Neural cell (in vitro differentiated cells): Measurements from ENCODE around the gene COL24A1. TPM values are rescaled to one million over a fixed set of nuclear protein-coding genes. Genes with fewer than 3 reads are reported as not detected.

Source experiments
- H2AFZ ChIP-seq: fragments of 200-600, 300-800 bp; sonication (generic), shearing (Covaris generic); 2 replicates; pipeline ENCODE4 v1.6.0; 2014; ENCODE audit warnings: low read depth, mild to moderate bottlenecking, antibody characterized with exemption, low read length, moderate library complexity
- H3F3A ChIP-seq: fragments of 200-600 bp; shearing (Covaris generic); 2 replicates; pipeline ENCODE4 v1.6.1; 2016; ENCODE audit warnings: mild to moderate bottlenecking, moderate library complexity, mixed read lengths, antibody characterized with exemption, low read length; ENCODE audit not compliant: insufficient read depth, poor library complexity, severe bottlenecking
- H3K27ac ChIP-seq: fragments of 200-600, 300-800 bp; sonication (generic), shearing (Covaris generic); 2 replicates; pipeline ENCODE4 v1.5.1; 2014; ENCODE audit warnings: mild to moderate bottlenecking, low read length, moderate library complexity
- H3K27me3 ChIP-seq: fragments of 300-800, 200-600 bp; sonication (generic), shearing (Covaris generic); 2 replicates; pipeline ENCODE4 v1.6.0; 2014; ENCODE audit warnings: mild to moderate bottlenecking, low read depth, low read length, moderate library complexity; ENCODE audit not compliant: insufficient read depth
- H3K36me3 ChIP-seq: fragments of 300-800, 200-600 bp; sonication (generic), shearing (Covaris generic); 2 replicates; pipeline ENCODE4 v1.5.1; 2014; ENCODE audit warnings: mild to moderate bottlenecking, antibody characterized with exemption, low read length, moderate library complexity; ENCODE audit not compliant: insufficient read depth
- H3K4me2 ChIP-seq: fragments of 300-800, 200-600 bp; sonication (generic), shearing (Covaris generic); 2 replicates; pipeline ENCODE4 v1.6.0; 2014; ENCODE audit warnings: mild to moderate bottlenecking, low read length
- H3K4me3 ChIP-seq: fragments of 300-800, 200-600 bp; sonication (generic), shearing (Covaris generic); 2 replicates; pipeline ENCODE4 v1.5.1; 2014; ENCODE audit warnings: mild to moderate bottlenecking, low read length, moderate library complexity
- H3K79me2 ChIP-seq: fragments of 200-600 bp; shearing (Covaris generic); replicated peaks from 2 replicates; pipeline ENCODE4 v1.6.0; 2014; ENCODE audit warnings: mild to moderate bottlenecking, low read length, moderate library complexity; ENCODE audit not compliant: insufficient read depth
- H3K9ac ChIP-seq: fragments of 300-800, 200-600 bp; sonication (generic), shearing (Covaris generic); 2 replicates; pipeline ENCODE4 v1.6.1; 2016; ENCODE audit warnings: mild to moderate bottlenecking, low read length, mixed read lengths
- H3K9me2 ChIP-seq: fragments of 200-600 bp; shearing (Covaris generic); 2 replicates; pipeline ENCODE4 v1.6.1; 2016; ENCODE audit warnings: mild to moderate bottlenecking, low read length, mixed read lengths; ENCODE audit not compliant: insufficient read depth
- H3K9me3 ChIP-seq: fragments of 200-600, 300-800 bp; sonication (generic), shearing (Covaris generic); 2 replicates; pipeline ENCODE4 v1.6.1; 2016; ENCODE audit warnings: mild to moderate bottlenecking, mixed run types, low read length, moderate library complexity, mixed read lengths
- H4K20me1 ChIP-seq: fragments of 200-600 bp; shearing (Covaris generic); 2 replicates; pipeline ENCODE4 v1.6.1; 2016; ENCODE audit warnings: mild to moderate bottlenecking, mixed run types; ENCODE audit not compliant: insufficient read depth
- CTCF ChIP-seq: fragments of 450-650 bp; IDR thresholded peaks from 2 replicates; pipeline ENCODE4 v1.5.1; 2014; ENCODE audit warnings: antibody characterized with exemption, mild to moderate bottlenecking, moderate library complexity; ENCODE audit not compliant: poor library complexity, severe bottlenecking
- EP300 ChIP-seq: fragments of 450-650 bp; conservative IDR thresholded peaks from 2 replicates; pipeline ENCODE4 v1.6.1; 2014; ENCODE audit warnings: antibody characterized with exemption, mild to moderate bottlenecking, moderate library complexity; ENCODE audit not compliant: poor library complexity, severe bottlenecking
- EZH2 ChIP-seq: fragments of 200-600, 300-800 bp; shearing (Covaris generic), sonication (generic); IDR thresholded peaks from 2 replicates; pipeline ENCODE4 v1.6.1; 2014; ENCODE audit warnings: antibody characterized with exemption, low read length, borderline replicate concordance, mild to moderate bottlenecking; ENCODE audit not compliant: insufficient read depth, poor library complexity, severe bottlenecking
- MXI1 ChIP-seq: fragments of 450-650 bp; conservative IDR thresholded peaks from 2 replicates; pipeline ENCODE4 v1.6.1; 2014; ENCODE audit warnings: antibody characterized with exemption, mild to moderate bottlenecking; ENCODE audit not compliant: poor library complexity, severe bottlenecking
- POLR2AphosphoS5 ChIP-seq: IDR thresholded peaks from 2 replicates; pipeline ENCODE4 v1.6.1; 2012
- RAD21 ChIP-seq: fragments of 450-650 bp; conservative IDR thresholded peaks from 2 replicates; pipeline ENCODE4 v1.6.1; 2014; ENCODE audit warnings: antibody characterized with exemption, mild to moderate bottlenecking, moderate library complexity
- SMC3 ChIP-seq: fragments of 450-650 bp; conservative IDR thresholded peaks from 2 replicates; pipeline ENCODE4 v1.6.1; 2014; ENCODE audit warnings: antibody characterized with exemption, mild to moderate bottlenecking, moderate library complexity; ENCODE audit not compliant: poor library complexity
- TAF1 ChIP-seq: IDR thresholded peaks from 2 replicates; pipeline ENCODE4 v1.6.1; 2012; ENCODE audit warnings: low read depth
- polyA plus RNA-seq: library from polyadenylated mRNA; depleted of rRNA; stranded (reverse); fragments of >200 nt; gene quantifications from 2 replicates; pipeline ENCODE4 v1.2.3, GENCODE V29; 2014
- TF ChIP-seq, protein P1 (sequence below): IDR thresholded peaks from 2 replicates; pipeline ENCODE4 v1.6.1; 2012; ENCODE audit warnings: borderline replicate concordance

Gene COL24A1
- polyA plus RNA-seq, 1 donor from 2014 or later = 0.19 TPM

- Histone ChIP-seq H3K9me2 (no peaks in the 10 kb centered on the region), H3F3A (no peaks in the 10 kb centered on the region), H3K36me3 (no peaks in the 10 kb centered on the region), H3K27ac (peak overlapping the region; percentile 30), H4K20me1 (no peaks in the 10 kb centered on the region), H3K27me3 (no peaks in the 10 kb centered on the region), H3K9ac (no peak overlapping the region), H3K4me2 (peak overlapping the region; percentile 23), H3K79me2 (no peaks in the 10 kb centered on the region), H3K4me3 (no peak overlapping the region), H3K9me3 (no peaks in the 10 kb centered on the region), H2AFZ (no peak overlapping the region)
- TF ChIP-seq, protein P1, sequence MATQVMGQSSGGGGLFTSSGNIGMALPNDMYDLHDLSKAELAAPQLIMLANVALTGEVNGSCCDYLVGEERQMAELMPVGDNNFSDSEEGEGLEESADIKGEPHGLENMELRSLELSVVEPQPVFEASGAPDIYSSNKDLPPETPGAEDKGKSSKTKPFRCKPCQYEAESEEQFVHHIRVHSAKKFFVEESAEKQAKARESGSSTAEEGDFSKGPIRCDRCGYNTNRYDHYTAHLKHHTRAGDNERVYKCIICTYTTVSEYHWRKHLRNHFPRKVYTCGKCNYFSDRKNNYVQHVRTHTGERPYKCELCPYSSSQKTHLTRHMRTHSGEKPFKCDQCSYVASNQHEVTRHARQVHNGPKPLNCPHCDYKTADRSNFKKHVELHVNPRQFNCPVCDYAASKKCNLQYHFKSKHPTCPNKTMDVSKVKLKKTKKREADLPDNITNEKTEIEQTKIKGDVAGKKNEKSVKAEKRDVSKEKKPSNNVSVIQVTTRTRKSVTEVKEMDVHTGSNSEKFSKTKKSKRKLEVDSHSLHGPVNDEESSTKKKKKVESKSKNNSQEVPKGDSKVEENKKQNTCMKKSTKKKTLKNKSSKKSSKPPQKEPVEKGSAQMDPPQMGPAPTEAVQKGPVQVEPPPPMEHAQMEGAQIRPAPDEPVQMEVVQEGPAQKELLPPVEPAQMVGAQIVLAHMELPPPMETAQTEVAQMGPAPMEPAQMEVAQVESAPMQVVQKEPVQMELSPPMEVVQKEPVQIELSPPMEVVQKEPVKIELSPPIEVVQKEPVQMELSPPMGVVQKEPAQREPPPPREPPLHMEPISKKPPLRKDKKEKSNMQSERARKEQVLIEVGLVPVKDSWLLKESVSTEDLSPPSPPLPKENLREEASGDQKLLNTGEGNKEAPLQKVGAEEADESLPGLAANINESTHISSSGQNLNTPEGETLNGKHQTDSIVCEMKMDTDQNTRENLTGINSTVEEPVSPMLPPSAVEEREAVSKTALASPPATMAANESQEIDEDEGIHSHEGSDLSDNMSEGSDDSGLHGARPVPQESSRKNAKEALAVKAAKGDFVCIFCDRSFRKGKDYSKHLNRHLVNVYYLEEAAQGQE = no peak
- TF ChIP-seq EP300 (no peak), EZH2 (no peak), POLR2AphosphoS5 (no peak), TAF1 (no peak), CTCF (peak; percentile 79), RAD21 (peak; percentile 77), MXI1 (no peak), SMC3 (peak; percentile 81)
These were observed 463.8 kb downstream of the COL24A1 start for GRCh38 chr1:85692730-85693314.

GRCh38 chr1:85689775-85690404, 466.7 kb downstream of the COL24A1 start:
- Histone ChIP-seq H3K27me3 (no peaks in the 10 kb centered on the region), H3K36me3 (no peaks in the 10 kb centered on the region), H3K9ac (no peak overlapping the region), H3F3A (no peaks in the 10 kb centered on the region), H3K4me2 (no peak overlapping the region), H4K20me1 (no peaks in the 10 kb centered on the region), H3K9me3 (no peaks in the 10 kb centered on the region), H3K27ac (no peak overlapping the region), H2AFZ (no peak overlapping the region), H3K9me2 (no peaks in the 10 kb centered on the region), H3K79me2 (no peaks in the 10 kb centered on the region), H3K4me3 (no peak overlapping the region)
- TF ChIP-seq TAF1 = no peak
- TF ChIP-seq POLR2AphosphoS5 = no peak
- TF ChIP-seq, protein P1 = no peak
- no peak for TF ChIP-seq RAD21
- no peak for TF ChIP-seq CTCF
- no peak for TF ChIP-seq EZH2
- no peak for TF ChIP-seq MXI1
- no peak for TF ChIP-seq SMC3
- no peak for TF ChIP-seq EP300
